Muscle layer of colon (tissue), 2 donors: Measurements from ENCODE around the gene SETBP1.

ENCODE experiments used
- H3K27ac ChIP-seq: one replicate; pipeline ENCODE4 v1.7.0; 2013; ENCODE audit warnings: low read depth, mild to moderate bottlenecking, low read length, moderate library complexity
- H3K27me3 ChIP-seq, 2 donors: one replicate each; pipeline ENCODE4 v1.7.0; 2013; ENCODE audit warnings: low read length in 2 of 2, mild to moderate bottlenecking in 2 of 2; ENCODE audit not compliant: insufficient read depth in 2 of 2, control insufficient read depth in 1 of 2
- H3K36me3 ChIP-seq: one replicate; pipeline ENCODE4 v1.7.0; 2013; ENCODE audit warnings: mild to moderate bottlenecking, low read length; ENCODE audit not compliant: insufficient read depth
- H3K4me1 ChIP-seq: one replicate; pipeline ENCODE4 v1.7.0; 2013; ENCODE audit warnings: mild to moderate bottlenecking, low read length; ENCODE audit not compliant: insufficient read depth
- H3K4me3 ChIP-seq, 2 donors: one replicate each; pipeline ENCODE4 v1.7.0; 2013; ENCODE audit warnings: low read length in 2 of 2, low read depth in 1 of 2, mild to moderate bottlenecking in 1 of 2, moderate library complexity in 1 of 2
- H3K9ac ChIP-seq: one replicate; pipeline ENCODE4 v1.7.0; 2013; ENCODE audit warnings: low read length
- H3K9me3 ChIP-seq: one replicate; pipeline ENCODE4 v1.7.0; 2013; ENCODE audit warnings: mild to moderate bottlenecking, low read length
- donor health status: abdominal sarcoma.
- donor health status: Adenocarcinoma of cecum.

SETBP1 gene

DNA sequence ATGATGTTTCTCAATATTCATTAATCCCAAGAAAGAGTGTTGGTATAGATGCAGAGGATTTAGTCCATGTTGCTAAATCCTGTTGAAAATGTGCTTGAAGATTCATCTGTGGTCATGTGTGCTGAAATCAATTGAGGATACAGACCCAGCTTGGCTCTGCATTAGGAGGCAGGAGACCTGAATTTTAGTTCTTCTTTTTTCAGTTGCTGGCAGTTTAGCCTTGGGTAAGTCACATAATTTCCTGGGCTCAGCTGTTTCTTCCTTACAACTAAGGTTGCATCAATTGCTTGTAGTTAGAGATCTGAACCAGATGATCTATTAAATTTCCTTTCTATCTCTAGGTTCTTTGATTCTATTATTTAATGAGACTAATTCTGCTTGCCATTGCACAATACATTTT lies 54.4 kb downstream of the SETBP1 start:
- H3K9ac ChIP-seq, result no peak overlapping the region
- no peaks in the 10 kb centered on the region for H3K9me3 ChIP-seq
- peaks cover 46% of the 10 kb centered on the region for H3K4me1 ChIP-seq
- no peaks in the 10 kb centered on the region for H3K36me3 ChIP-seq
- no peak overlapping the region for H3K27ac ChIP-seq
- no peaks in the 10 kb centered on the region for H3K27me3 ChIP-seq
- H3K4me3 ChIP-seq, result no peak overlapping the region

DNA sequence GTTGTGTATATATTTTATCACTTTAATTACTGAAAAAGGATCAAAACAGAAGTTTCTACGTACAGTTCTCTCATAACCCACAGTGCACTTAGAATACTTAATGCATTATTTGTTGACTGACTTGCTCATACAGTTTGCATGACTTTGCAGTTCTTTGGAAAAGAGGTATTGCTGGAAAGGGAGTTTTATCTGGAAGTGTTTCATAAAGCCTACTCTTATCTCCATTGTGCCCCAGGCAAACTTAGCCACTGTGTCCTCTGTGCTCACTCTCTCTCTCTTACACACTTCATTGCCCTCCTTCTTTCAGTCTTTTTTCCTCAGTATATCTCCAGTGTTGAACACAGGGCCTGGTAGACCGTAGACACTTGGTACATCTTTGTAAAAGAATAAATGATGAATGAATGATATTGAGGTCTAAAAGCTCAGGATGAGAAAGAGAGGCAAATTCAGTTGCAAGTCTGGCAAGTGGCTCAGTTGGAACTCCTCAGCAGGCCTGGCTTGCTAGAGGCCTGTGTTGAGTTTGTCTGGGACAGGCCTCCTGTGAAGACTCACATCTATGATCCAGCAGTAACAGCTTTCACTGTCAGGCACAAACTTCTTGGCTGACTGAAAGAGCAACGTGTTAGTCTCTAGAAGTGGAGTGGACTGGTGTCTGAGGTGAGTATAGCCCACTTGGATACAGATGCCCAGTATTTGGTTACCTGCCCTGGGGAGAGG lies 56.1 kb downstream of the SETBP1 start:
- no peak overlapping the region for H3K9ac ChIP-seq
- H3K27ac ChIP-seq, result peak overlapping the region; percentile 30
- no peaks in the 10 kb centered on the region for H3K36me3 ChIP-seq
- no peak overlapping the region for H3K4me3 ChIP-seq
- no peaks in the 10 kb centered on the region for H3K27me3 ChIP-seq
- H3K9me3 ChIP-seq, result no peaks in the 10 kb centered on the region
- H3K4me1 ChIP-seq, result peaks cover 40% of the 10 kb centered on the region

DNA sequence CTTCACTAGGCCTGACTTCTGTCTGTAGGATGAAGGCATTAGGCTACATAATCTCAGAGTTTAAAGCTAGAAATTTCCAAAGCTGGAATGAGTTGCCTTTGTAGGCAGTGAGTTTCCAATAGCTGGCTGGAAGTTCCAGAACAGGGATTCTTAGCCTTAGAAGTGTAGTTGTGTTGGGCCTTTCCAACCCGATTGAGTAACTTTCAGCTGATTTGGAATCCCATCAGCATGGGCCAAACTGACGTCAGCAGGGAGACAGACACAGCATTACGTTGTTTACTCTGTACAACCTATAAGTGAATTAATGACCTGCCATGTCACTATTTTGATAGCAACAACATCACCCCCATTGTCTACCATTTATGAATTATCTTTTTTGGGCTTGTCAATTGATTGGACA lies 56.9 kb downstream of the SETBP1 start:
- Histone ChIP-seq H3K27ac (no peak overlapping the region), H3K9ac (no peak overlapping the region), H3K9me3 (no peaks in the 10 kb centered on the region), H3K4me3 (no peak overlapping the region), H3K27me3 (no peaks in the 10 kb centered on the region), H3K4me1 (peaks cover 45% of the 10 kb centered on the region), H3K36me3 (no peaks in the 10 kb centered on the region)

DNA sequence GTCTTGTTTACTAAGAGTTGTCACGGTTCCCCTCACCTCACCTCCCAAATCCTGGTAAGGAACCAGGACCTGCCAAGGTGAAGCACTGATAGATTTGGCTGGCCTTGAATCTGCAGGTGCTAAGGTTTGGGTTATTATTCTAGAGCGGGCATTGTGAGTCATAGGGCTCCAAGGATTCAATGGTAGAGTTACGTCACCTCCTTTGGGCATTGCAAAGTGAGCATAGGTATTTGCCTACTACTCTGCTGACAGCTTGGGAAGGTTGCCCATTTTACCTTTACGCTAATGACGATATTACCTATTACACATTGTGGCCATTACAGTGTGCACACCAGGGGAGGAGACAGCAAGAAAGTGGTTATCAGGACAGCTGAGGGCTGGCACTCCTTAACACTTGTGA lies 59.3 kb downstream of the SETBP1 start:
- H3K36me3 ChIP-seq, result no peaks in the 10 kb centered on the region
- H3K4me1 ChIP-seq, result peaks cover 50% of the 10 kb centered on the region
- H3K4me3 ChIP-seq, result no peak overlapping the region

DNA sequence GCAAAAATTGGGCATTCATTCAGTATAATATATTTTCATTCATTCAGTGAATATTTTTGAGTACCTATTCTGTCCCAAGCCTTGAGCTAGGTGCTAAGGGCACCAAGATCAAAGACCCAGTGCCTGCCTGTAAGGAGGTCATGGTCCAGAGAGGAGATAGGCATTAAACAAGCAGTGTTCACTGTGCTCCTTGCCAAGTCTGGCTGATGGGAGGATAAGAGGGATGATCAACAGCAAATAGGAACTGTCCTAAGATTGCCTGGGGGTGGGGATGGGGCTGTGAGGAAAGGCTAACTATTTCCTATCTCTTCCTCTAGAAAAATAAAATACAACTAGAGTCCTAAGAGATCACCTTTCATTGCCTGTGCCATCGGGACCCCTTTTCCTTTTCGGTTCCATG lies 60.4 kb downstream of the SETBP1 start:
- Histone ChIP-seq H3K9ac (no peak overlapping the region), H3K9me3 (no peaks in the 10 kb centered on the region), H3K4me1 (peaks cover 52% of the 10 kb centered on the region), H3K27me3 (no peaks in the 10 kb centered on the region), H3K4me3 (no peak overlapping the region), H3K27ac (no peak overlapping the region), H3K36me3 (no peaks in the 10 kb centered on the region)

More for the DNA sequence above, 59.3 kb downstream of the SETBP1 start:
- H3K27ac ChIP-seq, result no peak overlapping the region
- H3K9me3 ChIP-seq, result no peaks in the 10 kb centered on the region
- no peaks in the 10 kb centered on the region for H3K27me3 ChIP-seq
- no peak overlapping the region for H3K9ac ChIP-seq

DNA sequence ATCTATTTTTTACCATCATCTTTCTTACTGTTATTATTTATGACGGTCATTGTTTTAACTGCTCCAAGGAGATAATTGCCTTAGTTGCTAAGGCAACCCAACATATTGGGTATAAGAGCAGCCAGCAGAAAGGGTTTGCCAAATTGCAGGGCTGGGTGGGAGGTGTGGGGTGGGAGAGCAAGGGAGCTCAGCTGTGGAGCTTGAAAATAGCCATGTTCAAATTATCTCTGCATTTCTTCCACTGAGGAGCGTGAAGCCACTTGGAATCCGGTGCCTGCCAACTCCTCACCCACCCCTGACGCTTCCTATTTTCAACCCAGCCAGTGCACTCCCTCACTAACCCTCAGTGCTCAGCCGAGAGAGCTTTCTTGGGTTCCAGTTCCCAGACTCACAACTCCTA lies 60.8 kb downstream of the SETBP1 start:
- Histone ChIP-seq H3K4me3 (no peak overlapping the region), H3K9me3 (no peaks in the 10 kb centered on the region), H3K9ac (no peak overlapping the region), H3K4me1 (peaks cover 56% of the 10 kb centered on the region), H3K27me3 (no peaks in the 10 kb centered on the region), H3K36me3 (no peaks in the 10 kb centered on the region), H3K27ac (peak overlapping the region; percentile 81)

DNA sequence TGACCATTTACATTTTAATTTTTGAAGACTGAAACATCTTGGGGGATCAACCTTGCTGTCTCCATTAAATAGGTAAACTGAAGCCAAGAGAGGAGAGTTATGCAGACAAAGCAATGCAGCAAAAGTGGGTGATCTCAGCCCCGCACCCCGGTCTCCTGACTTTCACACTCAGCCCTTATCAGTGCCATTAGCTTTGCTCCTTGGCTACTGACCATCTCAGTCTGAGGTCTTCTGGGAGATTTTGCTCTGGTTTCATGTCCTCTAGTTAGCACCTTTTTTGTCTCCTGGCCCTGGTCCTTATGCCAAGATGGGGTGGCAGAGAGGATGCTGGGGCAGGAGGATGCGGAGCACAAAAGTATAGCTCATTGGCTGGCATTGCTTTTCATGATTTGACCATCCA lies 61.4 kb downstream of the SETBP1 start:
- Histone ChIP-seq H3K9me3 (no peaks in the 10 kb centered on the region), H3K27ac (peak overlapping the region; percentile 81), H3K4me3 (no peak overlapping the region), H3K4me1 (peaks cover 56% of the 10 kb centered on the region), H3K27me3 (no peaks in the 10 kb centered on the region), H3K36me3 (no peaks in the 10 kb centered on the region), H3K9ac (no peak overlapping the region)

DNA sequence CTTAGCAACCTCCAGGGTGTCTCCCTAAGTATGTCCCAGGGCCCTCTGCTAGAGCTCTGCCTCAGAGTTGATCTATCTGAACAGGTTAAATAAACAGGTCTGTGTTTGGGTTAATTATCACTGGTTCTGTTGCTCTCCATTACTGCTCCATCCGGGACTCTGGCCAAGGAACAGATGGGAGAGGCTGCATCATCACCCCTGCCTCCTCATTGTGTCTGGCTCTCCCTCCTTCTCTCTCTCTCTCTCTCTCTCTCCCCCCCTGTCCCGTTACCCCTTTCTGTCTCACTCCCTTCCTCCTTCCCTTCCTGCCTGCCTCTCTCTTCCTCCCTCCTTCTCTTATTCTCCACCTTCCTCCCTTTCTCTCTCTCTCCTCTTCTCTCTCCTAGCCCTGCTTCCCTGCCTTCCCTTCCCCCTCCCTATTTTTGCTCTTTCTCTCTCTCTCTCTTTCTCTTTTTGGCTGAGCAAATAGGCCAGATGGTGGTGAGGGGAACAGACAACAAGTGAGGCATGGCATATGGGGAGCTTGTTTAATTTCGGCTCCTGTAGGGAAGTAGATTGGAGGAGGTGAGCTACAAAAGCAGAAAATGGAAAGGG lies 62.1 kb downstream of the SETBP1 start:
- no peaks in the 10 kb centered on the region for H3K9me3 ChIP-seq
- H3K4me3 ChIP-seq, result no peak overlapping the region
- peak overlapping the region; percentile 81 for H3K27ac ChIP-seq
- H3K27me3 ChIP-seq, result no peaks in the 10 kb centered on the region
- no peaks in the 10 kb centered on the region for H3K36me3 ChIP-seq
- H3K4me1 ChIP-seq, result peaks cover 59% of the 10 kb centered on the region
- H3K9ac ChIP-seq, result peak overlapping the region; percentile 11

DNA sequence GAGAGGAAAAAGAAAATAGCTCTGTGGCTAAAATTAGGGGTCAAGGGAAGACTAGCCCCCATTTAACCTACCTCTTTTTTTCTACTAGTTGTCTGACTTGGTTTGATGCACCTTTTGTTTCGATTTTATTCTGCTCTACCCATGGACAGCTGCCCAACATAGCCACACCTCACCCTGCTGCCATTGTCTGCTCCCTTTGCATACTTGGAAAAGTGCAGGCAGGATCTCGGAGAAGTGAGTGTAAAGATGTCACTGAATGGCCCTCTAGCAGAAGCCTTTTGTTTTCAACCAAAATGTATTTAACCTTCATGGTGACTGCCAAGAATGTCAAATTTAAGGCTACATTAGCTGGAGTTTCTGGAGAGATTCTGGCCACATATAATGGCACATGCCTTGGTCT lies 62.9 kb downstream of the SETBP1 start:
- Histone ChIP-seq H3K4me1 (peaks cover 62% of the 10 kb centered on the region), H3K9me3 (no peaks in the 10 kb centered on the region), H3K4me3 (peak overlapping the region in 1 of 2 donors; percentile 32), H3K27me3 (no peaks in the 10 kb centered on the region), H3K9ac (no peak overlapping the region), H3K27ac (peak overlapping the region; percentile 45), H3K36me3 (no peaks in the 10 kb centered on the region)

DNA sequence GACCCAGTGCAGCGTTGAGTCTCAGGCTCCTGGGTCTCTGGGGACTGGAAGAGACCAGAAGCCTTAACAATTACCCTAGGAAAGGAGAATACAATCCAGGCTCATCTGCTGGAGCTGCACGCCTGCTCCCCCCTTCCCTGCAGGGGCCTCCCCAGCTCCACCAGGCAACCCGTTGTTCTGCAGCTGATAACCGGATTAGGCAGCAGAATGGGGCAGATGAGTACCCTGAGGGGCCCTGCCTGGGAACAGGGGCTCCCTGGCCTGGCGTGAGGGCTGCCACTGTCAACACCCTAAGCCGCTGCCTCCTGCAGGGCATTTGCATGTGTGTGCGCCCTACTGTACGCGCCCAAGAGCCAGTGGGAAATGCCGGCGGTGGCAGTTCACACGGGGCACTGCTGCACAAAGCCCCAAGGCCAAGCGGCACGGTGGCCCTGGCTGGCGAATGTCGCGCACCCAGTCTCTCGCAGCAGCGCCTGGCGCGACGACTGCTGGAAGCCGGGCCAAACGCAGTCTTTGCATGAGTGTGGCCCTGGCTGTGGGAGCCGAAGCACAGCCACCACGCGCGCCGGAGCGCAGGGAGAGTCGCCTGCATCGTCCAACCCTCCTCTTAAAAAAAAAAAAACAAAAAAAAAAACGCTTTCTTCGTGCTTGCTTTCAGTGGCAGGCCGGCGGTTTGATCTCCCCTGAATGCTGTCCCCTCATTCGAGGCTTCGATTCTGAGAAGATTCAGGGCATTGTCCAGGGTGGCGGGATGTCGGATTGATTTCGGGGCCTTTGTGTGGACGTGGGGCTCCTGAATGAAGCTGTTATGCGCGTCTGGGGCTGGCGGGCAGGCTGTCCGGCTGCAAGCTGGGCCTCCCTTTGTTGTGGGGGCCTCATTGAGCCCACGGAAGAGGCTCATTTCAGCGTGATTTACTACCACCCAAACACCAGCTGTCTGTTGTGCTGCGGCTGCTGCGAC lies 63.8 kb downstream of the SETBP1 start:
- no peak overlapping the region for H3K9ac ChIP-seq
- H3K36me3 ChIP-seq, result no peaks in the 10 kb centered on the region
- peak overlapping the region in 1 of 2 donors; percentile 32 for H3K4me3 ChIP-seq
- peaks cover 62% of the 10 kb centered on the region for H3K4me1 ChIP-seq
- H3K27ac ChIP-seq, result peak overlapping the region; percentile 45
- no peaks in the 10 kb centered on the region for H3K27me3 ChIP-seq
- no peaks in the 10 kb centered on the region for H3K9me3 ChIP-seq

DNA sequence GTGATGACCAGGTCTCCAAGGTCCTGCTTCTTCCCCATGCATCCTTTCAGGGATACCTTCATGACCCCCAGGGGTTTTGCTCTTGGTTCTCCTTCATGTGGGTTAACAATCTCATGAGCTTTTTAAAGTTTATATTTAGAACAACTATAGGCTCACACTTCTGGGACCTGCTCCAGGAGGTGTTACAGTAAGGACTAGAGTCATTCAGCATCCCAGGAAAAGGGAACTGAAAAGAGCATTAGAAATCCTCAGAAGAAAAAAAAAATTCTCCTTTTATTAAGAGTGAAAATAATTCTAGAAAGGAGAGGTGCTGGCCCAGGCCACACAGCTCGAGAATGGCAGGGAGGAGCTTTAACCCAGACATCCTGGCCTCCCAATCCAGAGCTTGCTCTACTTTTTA lies 66.5 kb downstream of the SETBP1 start:
- peak overlapping the region; percentile 37 for H3K27ac ChIP-seq

More for the DNA sequence above, 66.5 kb downstream of the SETBP1 start:
- Histone ChIP-seq H3K4me3 (no peak overlapping the region), H3K27me3 (no peaks in the 10 kb centered on the region), H3K4me1 (peaks cover 47% of the 10 kb centered on the region), H3K9ac (no peak overlapping the region), H3K9me3 (no peaks in the 10 kb centered on the region), H3K36me3 (no peaks in the 10 kb centered on the region)
